NT2/D1 (cell line): Measurements from ENCODE around the gene MAP2K5.

Experiments used
- DNase-seq: peaks from one replicate; pipeline ENCODE4 v3.0.0-alpha.2; 2011; ENCODE audit warnings: low read depth, low spot score
- H3K27me3 ChIP-seq: 2 replicates; pipeline ENCODE4 v1.6.0; 2011; ENCODE audit warnings: mild to moderate bottlenecking; ENCODE audit not compliant: insufficient read length, insufficient read depth
- H3K36me3 ChIP-seq: 2 replicates; pipeline ENCODE4 v1.6.1; 2011; ENCODE audit warnings: mild to moderate bottlenecking, low read length, mixed read lengths; ENCODE audit not compliant: insufficient read depth, insufficient read length
- H3K4me1 ChIP-seq: 2 replicates; pipeline ENCODE4 v1.5.1; 2011; ENCODE audit not compliant: insufficient read depth, insufficient read length
- H3K4me3 ChIP-seq: 2 replicates; pipeline ENCODE4 v1.5.1; 2011; ENCODE audit warnings: low read depth; ENCODE audit not compliant: insufficient read length
- H3K9ac ChIP-seq: 2 replicates; pipeline ENCODE4 v1.6.0; 2011; ENCODE audit warnings: low read depth; ENCODE audit not compliant: insufficient read length
- H3K9me3 ChIP-seq: 2 replicates; pipeline ENCODE4 v1.5.1; 2011; ENCODE audit warnings: mild to moderate bottlenecking, low read length; ENCODE audit not compliant: insufficient read depth
- SUZ12 ChIP-seq: IDR thresholded peaks from 2 replicates; pipeline ENCODE4 v1.6.1; 2011; ENCODE audit not compliant: insufficient read length, insufficient read depth; ENCODE audit errors: extremely low read depth
- YY1 ChIP-seq: IDR thresholded peaks from 2 replicates; pipeline ENCODE4 v1.6.1; 2011; ENCODE audit not compliant: insufficient read length, insufficient read depth
- ZNF274 ChIP-seq: IDR thresholded peaks from 2 replicates; pipeline ENCODE4 v1.6.1; 2011; ENCODE audit warnings: mild to moderate bottlenecking, low read depth, low read length

The MAP2K5 gene

GRCh38 chr15:67715170-67715569 lies 172.7 kb downstream of the MAP2K5 start:
- Histone ChIP-seq H3K9me3 (no peaks in the 10 kb centered on the region), H3K9ac (no peak overlapping the region), H3K4me3 (no peak overlapping the region), H3K4me1 (no peaks in the 10 kb centered on the region), H3K36me3 (no peaks in the 10 kb centered on the region), H3K27me3 (no peaks in the 10 kb centered on the region)
- DNase-seq: no peak
- no peak for TF ChIP-seq YY1
- TF ChIP-seq SUZ12: no peak
- no peak for TF ChIP-seq ZNF274

- Histone ChIP-seq H3K9me3 (no peaks in the 10 kb centered on the region), H3K9ac (no peak overlapping the region), H3K4me1 (no peaks in the 10 kb centered on the region), H3K27me3 (no peaks in the 10 kb centered on the region), H3K4me3 (no peak overlapping the region), H3K36me3 (no peaks in the 10 kb centered on the region)
- DNase-seq: no peak
- TF ChIP-seq ZNF274 (no peak), YY1 (no peak), SUZ12 (no peak)
Measured at GRCh38 chr15:67716171-67716570, 173.7 kb downstream of the MAP2K5 start.

GRCh38 chr15:67717776-67718175 lies 175.3 kb downstream of the MAP2K5 start:
- DNase-seq: no peak
- Histone ChIP-seq H3K27me3 (no peaks in the 10 kb centered on the region), H3K9ac (no peak overlapping the region), H3K4me1 (no peaks in the 10 kb centered on the region), H3K9me3 (no peaks in the 10 kb centered on the region), H3K4me3 (no peak overlapping the region), H3K36me3 (no peaks in the 10 kb centered on the region)
- TF ChIP-seq SUZ12 (no peak), YY1 (no peak), ZNF274 (no peak)

- no peaks in the 10 kb centered on the region for H3K4me1 ChIP-seq
- H3K9ac ChIP-seq: no peak overlapping the region
- DNase-seq: no peak
- H3K36me3 ChIP-seq: no peaks in the 10 kb centered on the region
- no peak overlapping the region for H3K4me3 ChIP-seq
- no peaks in the 10 kb centered on the region for H3K27me3 ChIP-seq
- H3K9me3 ChIP-seq: no peaks in the 10 kb centered on the region
- TF ChIP-seq YY1: no peak
- no peak for TF ChIP-seq SUZ12
- no peak for TF ChIP-seq ZNF274
Measured at GRCh38 chr15:67719330-67719959, 176.9 kb downstream of the MAP2K5 start.

GRCh38 chr15:67720556-67721175 lies 178.2 kb downstream of the MAP2K5 start:
- no peaks in the 10 kb centered on the region for H3K36me3 ChIP-seq
- TF ChIP-seq SUZ12 (no peak), ZNF274 (no peak), YY1 (no peak)
- H3K27me3 ChIP-seq: no peaks in the 10 kb centered on the region
- DNase-seq: no peak
- H3K9me3 ChIP-seq: no peaks in the 10 kb centered on the region
- no peak overlapping the region for H3K9ac ChIP-seq
- H3K4me3 ChIP-seq: no peak overlapping the region
- H3K4me1 ChIP-seq: no peaks in the 10 kb centered on the region

- Histone ChIP-seq H3K9ac (no peak overlapping the region), H3K4me3 (no peak overlapping the region), H3K27me3 (no peaks in the 10 kb centered on the region), H3K9me3 (no peaks in the 10 kb centered on the region), H3K36me3 (no peaks in the 10 kb centered on the region), H3K4me1 (no peaks in the 10 kb centered on the region)
- no peak for DNase-seq
- TF ChIP-seq SUZ12 (no peak), YY1 (no peak), ZNF274 (no peak)
Measured at GRCh38 chr15:67722030-67722817, 179.7 kb downstream of the MAP2K5 start.
